WTC11 (cell line): ENCODE results near the gene OR52W1. TPM values are rescaled to one million over a fixed set of nuclear protein-coding genes. Genes with fewer than 3 reads are reported as not detected.

ENCODE experiments used
- ATAC-seq: fragments of 200-7000 bp; cut with Tn5 transposase; 2 replicates; pipeline ENCODE4 v1.10.0; 2021; ENCODE audit warnings: mild to moderate bottlenecking, moderate library complexity
- CTCF ChIA-PET: fragments of 300-600 bp; sonication (Branson Sonifier 250); formaldehyde crosslinking; loops from one replicate; lab custom pipeline; 2021; ENCODE audit warnings: antibody characterized with exemption; lab: Charles Lee
- POLR2A ChIA-PET: fragments of 350-600 bp; sonication (Branson Sonifier 250); formaldehyde crosslinking; loops from one replicate; lab custom pipeline; 2021; ENCODE audit warnings: antibody characterized with exemption; lab: Charles Lee
- DNase-seq: peaks from one replicate; pipeline ENCODE4 v3.0.0; 2021; ENCODE audit warnings: low spot score
- H3K27ac Mint-ChIP-seq: 2 replicates; pipeline ENCODE4 v1.8.0; 2021; ENCODE audit warnings: mixed read lengths
- H3K27me3 Mint-ChIP-seq: 2 replicates; pipeline ENCODE4 v1.8.0; 2021; ENCODE audit warnings: low read depth, mild to moderate bottlenecking, moderate library complexity, mixed read lengths
- H3K36me3 Mint-ChIP-seq: 2 replicates; pipeline ENCODE4 v1.8.0; 2021; ENCODE audit warnings: mixed read lengths
- H3K4me1 Mint-ChIP-seq: 2 replicates; pipeline ENCODE4 v1.8.0; 2022; ENCODE audit warnings: mixed read lengths
- H3K4me3 Mint-ChIP-seq: 2 replicates; pipeline ENCODE4 v1.8.0; 2021; ENCODE audit warnings: mild to moderate bottlenecking, moderate library complexity, mixed read lengths
- H3K9me3 Mint-ChIP-seq: 2 replicates; pipeline ENCODE4 v1.8.0; 2021; ENCODE audit warnings: mixed read lengths
- AR ChIP-seq: fragments of 250-450 bp; sonication (Bioruptor Pico); IDR thresholded peaks from 2 replicates; pipeline ENCODE4 v1.9.0; 2021; ENCODE audit warnings: mild to moderate bottlenecking
- HMGA2 ChIP-seq: fragments of 250-450 bp; sonication (Bioruptor Pico); IDR thresholded peaks from 2 replicates; pipeline ENCODE4 v1.4.0; 2021; ENCODE audit warnings: mild to moderate bottlenecking, moderate library complexity
- JAZF1 ChIP-seq: fragments of 250-450 bp; sonication (Bioruptor Pico); IDR thresholded peaks from 2 replicates; pipeline ENCODE4 v1.9.0; 2021; ENCODE audit warnings: moderate library complexity, mild to moderate bottlenecking, inconsistent platforms
- NFE2L1 ChIP-seq: sonication (generic); formaldehyde crosslinking; IDR thresholded peaks from 2 replicates; pipeline ENCODE4 v1.8.1; 2023; ENCODE audit warnings: missing genetic modification reagents
- PRDM15 ChIP-seq: sonication (generic); formaldehyde crosslinking; IDR thresholded peaks from 2 replicates; pipeline ENCODE4 v1.8.0; 2022; ENCODE audit warnings: missing genetic modification reagents
- SOX15 ChIP-seq: fragments of 250-450 bp; sonication (Bioruptor Pico); IDR thresholded peaks from 2 replicates; pipeline ENCODE4 v1.9.0; 2021; ENCODE audit warnings: mild to moderate bottlenecking
- ZNF121 ChIP-seq: sonication (generic); formaldehyde crosslinking; IDR thresholded peaks from 2 replicates; pipeline ENCODE4 v1.8.0; 2023; ENCODE audit warnings: missing genetic modification reagents
- ZNF281 ChIP-seq: sonication (generic); formaldehyde crosslinking; IDR thresholded peaks from 2 replicates; pipeline ENCODE4 v1.8.0; 2023; ENCODE audit warnings: mild to moderate bottlenecking, missing genetic modification reagents
- ZNF532 ChIP-seq: fragments of 250-450 bp; sonication (Bioruptor Pico); IDR thresholded peaks from 2 replicates; pipeline ENCODE4 v1.9.0; 2021; ENCODE audit warnings: mild to moderate bottlenecking, borderline replicate concordance
- ZNF671 ChIP-seq: fragments of 250-450 bp; sonication (Bioruptor Pico); IDR thresholded peaks from 2 replicates; pipeline ENCODE4 v1.8.0; 2021; ENCODE audit warnings: mild to moderate bottlenecking
- total RNA-seq: library from RNA; stranded (reverse); gene quantifications from 3 replicates; pipeline ENCODE4 v1.2.3, GENCODE V29; 2021

Gene OR52W1
- total RNA-seq, 1 experiment from 2014 or later, result not detected

GRCh38 chr11:6151117-6151516 lies 47.9 kb upstream of the OR52W1 start (continued):
- no peak for TF ChIP-seq ZNF281 (CRISPR knock-in tag)
- TF ChIP-seq ZNF671 (CRISPR knock-in tag), result no peak
- no peak for TF ChIP-seq PRDM15

GRCh38 chr11:6152126-6152525 lies 46.9 kb upstream of the OR52W1 start:
- H3K4me3 Mint-ChIP-seq, result no peak overlapping the region
- peaks cover 10% of the 10 kb centered on the region for H3K4me1 Mint-ChIP-seq
- peaks cover 20% of the 10 kb centered on the region for H3K9me3 Mint-ChIP-seq
- peaks cover 3% of the 10 kb centered on the region for H3K27me3 Mint-ChIP-seq
- no peak for DNase-seq
- peaks cover 7% of the 10 kb centered on the region for H3K36me3 Mint-ChIP-seq
- ATAC-seq, result no peak
- POLR2A ChIA-PET, result no interaction called here
- no peak overlapping the region for H3K27ac Mint-ChIP-seq
- TF ChIP-seq ZNF121 (CRISPR knock-in tag) (no peak), NFE2L1 (no peak), AR (CRISPR knock-in tag) (no peak), SOX15 (no peak), HMGA2 (no peak), JAZF1 (no peak), ZNF532 (no peak)
- TF ChIP-seq, all 79 proteins: peak for 0
- CTCF ChIA-PET, result no interaction called here
